K562 (cell line): Measurements from ENCODE around the gene SLX9.

Experiments
- CTCF ChIP-seq, 3 experiments: IDR thresholded peaks in 2 of 3; conservative IDR thresholded peaks in 1 of 3; 2 replicates each; pipeline ENCODE4 v1.5.1; 2011 to 2012; ENCODE audit warnings: low read length in 3 of 3, mild to moderate bottlenecking in 3 of 3, control low read depth in 2 of 3, improper control_type of control experiment in 1 of 3, inconsistent platforms in 1 of 3, low read depth in 1 of 3, mixed read lengths in 1 of 3, moderate library complexity in 1 of 3; ENCODE audit not compliant: insufficient read depth in 2 of 3
- E2F1 ChIP-seq: sonication (generic); formaldehyde crosslinking; IDR thresholded peaks from 2 replicates; pipeline ENCODE4 v1.8.1; 2023; ENCODE audit warnings: mild to moderate bottlenecking, missing genetic modification reagents, moderate library complexity
- HDAC2 ChIP-seq: fragments of 450-650 bp; IDR thresholded peaks from 2 replicates; pipeline ENCODE4 v1.6.1; 2016; ENCODE audit warnings: mild to moderate bottlenecking
- HDGF ChIP-seq: fragments of 450-650 bp; IDR thresholded peaks from 2 replicates; pipeline ENCODE4 v1.6.1; 2016
- KLF6 ChIP-seq: fragments of 250-450 bp; sonication (Bioruptor Pico); IDR thresholded peaks from 2 replicates; pipeline ENCODE4 v1.4.0; 2020; ENCODE audit warnings: mild to moderate bottlenecking, moderate library complexity, borderline replicate concordance
- POLR2A ChIP-seq: fragments of 450-650 bp; conservative IDR thresholded peaks from 2 replicates; pipeline ENCODE4 v1.6.1; 2016
- PRDM10 ChIP-seq: fragments of 450-650 bp; IDR thresholded peaks from 2 replicates; pipeline ENCODE4 v1.6.1; 2018; ENCODE audit not compliant: partially characterized antibody
- SIN3B ChIP-seq: fragments of 450-650 bp; IDR thresholded peaks from 2 replicates; pipeline ENCODE4 v1.6.1; 2017; ENCODE audit warnings: low read depth, mild to moderate bottlenecking, moderate library complexity
- ZBTB2 ChIP-seq: fragments of 450-650 bp; IDR thresholded peaks from 2 replicates; pipeline ENCODE4 v1.6.1; 2016; ENCODE audit warnings: antibody characterized with exemption
- ZBTB34 ChIP-seq: fragments of 250-450 bp; sonication (Bioruptor Pico); IDR thresholded peaks from 2 replicates; pipeline ENCODE4 v1.8.0; 2021; ENCODE audit warnings: mild to moderate bottlenecking, moderate library complexity
- ZFP1 ChIP-seq: fragments of 450-650 bp; formaldehyde crosslinking; IDR thresholded peaks from 2 replicates; pipeline ENCODE4 v1.4.0; 2020; ENCODE audit warnings: mild to moderate bottlenecking, mixed read lengths

DNA sequence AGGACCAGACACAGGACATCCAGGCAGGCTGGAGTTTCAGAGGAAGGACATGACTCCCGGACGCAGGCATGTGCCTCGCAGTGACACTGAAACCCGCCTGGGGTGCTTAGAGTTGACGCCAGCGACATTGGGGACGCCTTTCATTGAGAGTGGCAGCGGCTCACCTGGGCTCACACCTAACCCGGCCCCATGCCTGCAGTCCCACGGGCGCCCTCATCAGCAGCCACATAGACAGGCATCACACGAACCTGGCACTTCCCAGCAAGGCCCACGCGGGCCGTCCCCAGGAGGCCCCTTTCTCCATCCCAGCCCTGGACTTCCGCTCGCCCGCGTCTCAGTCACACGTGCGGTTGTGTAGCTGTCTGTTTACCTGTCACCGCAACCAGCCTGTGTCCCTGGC, 36.1 kb upstream of the SLX9 start:
- TF ChIP-seq E2F1 (CRISPR knock-in tag) (no peak), HDAC2 (no peak), CTCF (IDR thresholded peaks at IDR 0.05 in 2 of 3, conservative IDR thresholded peaks at IDR 0.05 in 1 of 3; ENCODE audit: insufficient read depth in 2 of 3, low read depth in 1 of 3, low read length in 3 of 3) (no peak), POLR2A (no peak), PRDM10 (no peak), ZBTB2 (no peak), ZBTB34 (no peak), ZFP1 (CRISPR knock-in tag) (no peak), HDGF (no peak), SIN3B (no peak), KLF6 (no peak)
